Measurements from ENCODE around the gene RNF224.

The RNF224 gene

DNA sequence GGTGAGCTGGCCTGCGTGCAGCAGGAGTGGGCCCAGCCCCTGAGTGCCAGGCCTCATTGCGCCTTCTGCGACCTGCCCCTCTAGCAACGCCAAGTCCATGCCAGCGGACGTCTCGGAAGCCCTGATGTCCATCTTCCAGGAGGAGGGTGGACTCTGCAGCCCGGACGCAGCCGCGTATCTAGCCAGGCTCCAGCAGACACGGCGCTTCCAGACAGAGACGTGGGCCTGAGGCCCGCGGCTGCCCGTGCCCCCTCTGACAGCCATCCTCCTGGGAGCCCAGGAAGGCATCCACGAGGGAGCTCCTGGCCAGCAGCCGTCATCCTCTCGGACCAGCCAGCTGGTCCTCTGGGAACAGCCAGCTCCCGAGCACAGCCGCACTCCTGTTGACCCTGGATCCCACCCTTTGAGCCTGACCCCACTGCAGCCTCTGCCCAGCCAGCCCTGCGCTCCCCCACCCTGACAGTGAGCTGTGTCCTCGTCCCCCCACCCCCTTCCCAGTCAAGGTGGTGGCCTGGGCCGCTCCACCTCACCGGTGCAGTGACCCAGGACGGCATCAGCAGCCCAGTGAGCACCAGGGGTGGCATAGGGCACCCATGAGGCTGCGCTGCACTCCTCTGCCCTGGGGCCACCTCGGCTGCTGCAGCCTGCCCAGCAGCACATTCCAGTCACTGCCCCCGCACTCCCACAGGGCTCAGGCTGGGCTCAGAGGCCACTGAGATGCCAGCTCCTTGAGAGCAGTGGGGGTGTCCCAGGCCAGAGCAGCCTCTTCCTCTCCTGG lies 10.9 kb upstream of the RNF224 start:
- no peak for FAIRE-seq

DNA sequence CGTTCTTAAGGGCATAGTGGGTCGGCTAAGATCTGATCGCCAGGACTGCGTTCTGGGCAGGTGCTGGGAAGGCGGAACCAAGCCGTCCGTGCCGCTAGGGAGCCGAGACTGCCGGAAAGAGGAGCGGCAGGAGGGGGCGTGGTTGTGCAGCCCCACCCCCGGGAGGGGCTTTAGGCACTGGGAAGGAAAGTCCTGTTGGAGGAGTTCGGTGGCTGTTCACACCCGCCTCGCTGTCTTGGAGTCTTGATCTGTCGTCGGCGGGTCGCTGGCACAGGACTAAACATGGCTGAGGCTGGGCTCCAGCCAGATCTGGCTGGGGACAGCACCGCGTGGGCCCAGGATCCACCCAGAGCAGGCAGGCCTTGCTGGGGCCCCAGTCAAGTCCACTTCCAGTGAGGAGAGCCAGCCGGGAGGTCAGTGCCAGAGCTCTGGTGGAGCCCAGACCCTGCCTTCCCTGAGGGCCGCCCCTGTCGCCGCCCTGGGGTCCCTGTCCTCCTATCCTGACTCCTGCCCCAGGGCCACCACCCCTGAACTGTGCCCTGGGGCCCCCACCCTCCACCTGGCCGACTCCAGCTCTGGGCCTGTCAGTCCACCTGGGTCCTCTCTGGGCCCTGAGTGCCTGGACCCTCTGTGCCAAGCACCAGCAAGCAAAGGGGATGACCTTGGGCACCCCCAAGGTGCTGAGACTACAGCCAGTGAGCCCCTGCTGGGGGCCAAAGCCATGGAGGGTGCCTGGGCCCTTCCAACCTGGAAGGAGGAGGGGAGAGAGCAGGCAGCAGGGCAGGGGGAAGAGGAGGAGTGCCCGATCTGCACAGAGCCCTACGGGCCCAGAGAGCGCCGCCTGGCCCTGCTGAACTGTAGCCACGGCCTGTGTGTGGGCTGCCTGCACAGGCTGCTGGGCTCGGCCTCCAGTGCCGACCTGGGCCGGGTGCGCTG lies 9.8 kb upstream of the RNF224 start:
- FAIRE-seq = peak; percentile 87

DNA sequence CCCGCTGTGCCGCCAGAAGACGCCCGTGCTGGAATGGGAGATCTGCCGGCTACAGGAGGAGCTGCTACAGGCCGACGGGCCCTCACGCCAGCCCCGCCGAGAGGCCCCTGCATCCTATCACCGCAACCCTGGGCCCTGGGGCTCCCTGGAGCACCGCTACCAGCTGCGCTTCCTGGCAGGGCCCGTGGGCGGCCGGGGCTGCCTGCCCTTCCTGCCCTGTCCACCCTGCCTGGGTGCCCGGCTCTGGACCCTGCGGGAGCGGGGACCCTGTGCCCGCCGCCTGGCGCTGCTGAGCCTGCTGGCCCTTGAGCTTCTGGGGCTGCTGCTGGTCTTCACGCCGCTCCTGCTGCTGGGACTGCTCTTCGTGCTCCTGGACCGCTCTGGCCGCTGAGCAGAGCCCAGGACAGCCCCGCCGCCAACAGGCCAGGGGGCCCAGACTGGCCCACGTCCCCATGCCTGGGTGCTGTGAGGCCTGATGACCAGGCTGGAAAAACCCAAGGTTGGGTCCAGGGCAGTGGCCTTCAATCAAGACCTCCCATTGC lies 9.0 kb upstream of the RNF224 start:
- FAIRE-seq = no peak

DNA sequence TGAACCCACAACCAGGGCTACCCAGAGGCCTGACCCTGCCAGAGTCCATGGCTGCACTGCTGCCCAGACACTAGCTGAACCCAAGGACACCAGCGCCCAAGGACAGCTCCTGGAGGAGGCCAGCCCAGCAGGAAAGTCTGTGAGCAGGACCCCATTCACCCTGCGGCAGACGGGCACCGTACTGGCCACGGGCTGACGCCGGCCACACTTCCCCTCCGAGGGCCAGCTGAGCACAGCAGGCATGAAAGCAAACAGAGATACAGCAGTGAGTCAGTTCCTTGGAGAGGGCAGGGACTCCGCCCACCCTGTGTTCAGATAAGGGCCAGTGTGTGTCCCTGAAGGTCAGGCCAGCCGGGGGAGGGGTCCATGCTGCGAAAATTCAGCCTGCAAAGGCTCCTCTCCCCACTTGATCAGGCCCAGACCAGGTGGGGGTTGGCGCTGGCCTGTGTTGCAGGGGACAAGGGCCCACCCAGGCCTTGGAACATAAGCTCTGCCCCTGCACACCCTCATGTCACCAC lies 8.5 kb upstream of the RNF224 start:
- FAIRE-seq = no peak

DNA sequence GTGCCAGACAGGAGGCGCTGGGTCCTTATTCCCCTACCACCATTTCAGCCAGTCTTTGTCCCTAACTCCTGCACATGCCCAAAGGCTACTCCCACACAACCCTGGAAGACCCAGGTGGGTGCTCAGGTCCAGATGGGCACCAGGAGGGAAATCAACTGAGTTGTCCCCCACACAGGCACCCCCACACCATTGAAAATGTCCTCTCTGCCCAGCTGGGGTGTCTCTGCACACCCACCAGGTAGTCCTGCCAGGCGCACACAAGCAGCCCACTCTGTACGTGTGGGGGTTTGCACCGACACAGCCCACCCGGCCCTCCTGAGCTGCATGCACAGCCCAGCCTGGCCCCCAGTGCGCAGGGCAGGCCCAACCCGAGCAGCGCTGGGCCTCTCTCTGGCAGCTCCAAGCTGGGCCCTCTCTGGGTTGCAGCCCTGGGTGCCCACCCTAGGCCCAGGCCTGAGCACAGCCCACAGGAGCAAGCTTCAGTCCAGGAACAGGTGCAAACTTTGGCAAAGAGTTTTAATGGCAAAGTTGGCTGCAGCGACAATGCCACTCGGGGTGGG lies 7.5 kb upstream of the RNF224 start:
- no peak for FAIRE-seq

DNA sequence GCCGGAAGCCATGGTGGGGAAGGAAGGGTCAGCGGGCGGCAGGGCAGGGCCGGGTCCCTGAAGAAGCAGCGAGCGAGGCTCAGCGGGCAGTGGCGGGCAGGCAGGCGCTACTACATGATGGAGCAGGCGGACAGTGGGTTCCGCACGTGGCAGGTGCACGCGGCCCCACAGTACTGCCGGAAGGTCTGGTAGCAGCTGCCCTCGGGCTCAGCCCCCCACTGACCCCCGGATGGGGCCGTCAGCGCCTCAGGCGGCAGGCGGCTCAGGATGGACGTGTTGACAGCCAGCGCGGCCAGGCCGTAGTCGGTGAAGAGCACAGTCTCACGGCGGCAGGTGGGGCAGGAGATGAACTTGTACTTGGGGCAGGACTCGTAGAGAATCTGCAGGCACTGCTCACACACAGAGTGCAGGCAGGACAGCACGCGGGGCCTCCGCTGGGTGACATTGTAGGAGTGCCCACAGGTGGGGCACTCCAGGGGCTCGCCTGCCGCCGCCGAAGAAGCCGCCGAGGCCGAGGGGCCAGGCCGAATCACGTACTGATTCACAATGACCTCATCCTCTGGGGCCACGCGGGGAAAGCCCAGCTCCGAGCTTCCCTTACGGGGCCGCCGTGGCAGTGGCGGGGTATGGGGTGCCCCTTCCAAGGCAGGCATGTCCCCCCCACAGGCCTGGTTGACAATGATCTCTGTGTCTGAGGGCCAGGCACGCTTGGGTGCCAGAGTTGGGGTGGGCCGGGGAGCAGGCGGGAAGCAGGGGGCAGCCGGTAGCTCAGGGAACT lies 6.8 kb upstream of the RNF224 start:
- FAIRE-seq = no peak

DNA sequence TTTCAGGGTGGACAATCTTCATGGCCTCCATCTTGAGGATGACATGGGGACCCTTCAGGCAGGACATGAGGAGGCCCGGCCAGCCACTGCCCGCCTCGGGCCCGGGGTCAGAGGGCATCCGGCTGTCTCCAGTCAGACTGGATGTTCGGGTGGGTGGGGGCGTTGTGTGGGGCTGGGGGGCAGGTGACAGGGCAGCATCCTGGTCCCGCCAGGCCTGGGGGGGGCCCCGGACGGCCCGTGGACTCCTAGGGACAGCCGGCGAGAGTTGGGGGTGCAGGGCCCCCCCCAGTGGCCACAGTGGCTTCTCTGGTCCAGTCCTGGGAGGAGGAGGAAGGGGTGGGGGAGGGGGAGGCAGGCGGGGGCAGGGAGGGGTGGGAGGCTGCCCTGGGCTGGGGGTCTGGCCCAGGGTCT lies 6.2 kb upstream of the RNF224 start:
- no peak for FAIRE-seq

DNA sequence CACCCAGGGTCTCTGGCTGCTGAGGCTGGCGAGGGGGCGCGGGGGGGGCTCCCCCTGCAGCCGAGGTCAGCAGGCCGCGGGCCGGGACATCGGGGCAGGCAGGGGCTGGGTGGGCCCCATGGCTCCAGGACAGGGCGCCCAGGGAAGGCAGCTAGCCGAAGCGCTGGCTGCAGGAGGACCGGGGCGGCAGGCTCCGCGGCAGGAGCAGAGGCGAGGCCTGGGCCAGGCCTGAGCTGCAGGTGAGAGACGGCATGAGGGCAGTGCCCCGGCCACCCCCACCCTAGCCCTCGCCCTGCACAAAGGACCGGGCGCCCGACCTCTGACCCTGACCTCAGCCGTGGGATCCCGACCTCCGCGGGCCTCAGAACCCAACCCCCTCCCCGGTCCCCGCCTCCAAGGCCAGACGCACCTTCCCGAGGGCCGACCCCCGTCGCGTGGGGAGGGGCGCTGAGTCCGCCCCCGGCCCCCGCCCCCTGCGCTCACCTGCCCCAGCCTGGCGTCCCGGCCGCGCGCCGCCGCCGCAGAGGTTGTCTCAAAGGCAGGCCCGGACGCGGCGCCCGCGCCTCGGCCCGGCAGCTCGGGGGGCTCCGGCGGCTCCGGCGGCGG lies 5.7 kb upstream of the RNF224 start:
- no peak for FAIRE-seq

DNA sequence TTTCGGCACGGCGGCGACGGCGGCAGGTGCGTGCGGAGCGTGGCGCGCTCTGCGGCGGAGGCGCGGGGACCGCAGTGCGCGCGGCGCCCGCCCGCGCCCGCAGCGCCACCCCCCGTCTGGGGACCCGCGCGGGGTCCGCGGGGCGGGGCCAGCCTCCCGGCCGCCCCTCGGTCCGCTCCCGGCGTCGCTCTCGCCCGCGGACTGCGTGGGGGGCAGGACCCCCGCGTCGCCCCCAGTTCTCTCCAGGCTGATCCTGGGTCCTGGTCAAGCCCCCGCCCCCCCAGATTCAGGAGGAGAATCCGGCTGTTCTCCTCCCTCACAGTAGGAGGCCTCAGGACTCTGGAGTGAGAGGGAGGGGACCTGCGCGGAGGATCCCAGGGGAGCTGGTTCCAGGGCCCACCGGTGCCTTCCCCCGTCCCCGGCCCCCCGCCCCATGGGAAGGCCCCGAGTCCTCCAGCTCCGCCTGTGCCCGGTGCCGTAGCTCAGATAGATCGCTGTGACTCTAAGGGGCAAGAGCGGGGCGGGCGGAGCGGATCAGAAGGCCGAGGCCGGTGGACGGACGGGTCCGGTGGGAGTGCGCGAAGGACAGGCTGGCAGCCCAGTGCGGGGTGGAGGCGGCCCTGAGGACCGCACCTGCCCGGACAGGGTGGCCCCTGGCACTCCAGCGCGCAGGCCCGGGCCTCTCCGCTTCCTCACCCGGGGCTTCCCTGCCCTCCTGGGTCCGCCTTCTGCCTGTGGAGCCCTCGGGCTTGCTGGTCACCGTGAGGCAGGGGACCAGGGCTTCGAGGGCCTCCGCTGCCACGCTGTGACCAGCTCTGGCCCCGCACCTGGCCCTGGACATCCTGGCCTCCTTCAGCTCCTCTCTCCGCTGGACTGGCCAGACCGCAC lies 4.9 kb upstream of the RNF224 start, which contains the start of gene RNF208:
RNF208 (minus strand) TSS at position 51 of the 888 bp plus-strand sequence. CDS start 1,028 bp downstream, outside the sequence.
- FAIRE-seq = no peak

DNA sequence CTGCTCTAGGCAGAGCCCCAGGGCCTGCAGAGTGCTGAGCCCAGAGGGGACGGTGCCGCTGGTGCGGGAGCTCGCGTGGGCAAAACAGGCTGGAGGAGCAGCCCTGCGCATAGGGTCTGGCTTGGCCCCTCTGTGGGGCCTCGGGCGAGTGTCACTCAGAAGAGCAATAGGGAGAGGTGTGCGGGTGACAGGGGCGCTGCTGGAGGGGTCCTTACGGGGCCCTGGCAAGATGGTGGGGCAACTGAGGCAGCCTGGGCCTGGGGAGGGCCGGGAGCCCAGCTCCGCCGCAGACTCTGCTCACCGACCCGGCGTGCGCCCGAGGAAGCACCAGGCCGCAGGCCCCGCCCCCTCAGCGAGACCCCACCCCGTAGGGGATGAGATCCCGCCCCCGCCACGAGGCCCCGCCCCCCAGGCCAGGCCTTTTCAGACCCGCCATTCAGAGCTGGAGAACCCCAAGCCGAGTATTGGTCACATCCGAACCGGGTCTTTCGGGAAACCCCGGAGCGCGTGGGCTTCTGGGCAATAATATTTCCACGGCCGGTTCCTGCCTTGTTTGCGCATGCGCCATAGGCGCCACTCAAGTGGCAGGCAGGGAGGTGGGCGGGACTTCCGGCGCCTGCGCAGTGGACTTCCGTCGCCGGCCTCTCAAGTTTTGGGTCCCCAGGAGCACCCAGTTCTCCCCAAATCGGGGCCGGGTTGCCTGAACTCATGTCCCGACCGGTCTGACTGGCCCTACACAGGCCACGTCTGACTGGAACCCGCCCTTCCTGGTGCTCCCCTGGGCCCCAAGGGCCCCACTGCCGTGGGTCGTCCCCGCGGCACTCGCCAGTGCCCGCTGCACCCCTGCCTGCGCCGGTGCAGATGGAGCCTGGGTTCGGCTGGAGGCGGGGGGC lies 4.0 kb upstream of the RNF224 start:
- peak; percentile 97 for FAIRE-seq

DNA sequence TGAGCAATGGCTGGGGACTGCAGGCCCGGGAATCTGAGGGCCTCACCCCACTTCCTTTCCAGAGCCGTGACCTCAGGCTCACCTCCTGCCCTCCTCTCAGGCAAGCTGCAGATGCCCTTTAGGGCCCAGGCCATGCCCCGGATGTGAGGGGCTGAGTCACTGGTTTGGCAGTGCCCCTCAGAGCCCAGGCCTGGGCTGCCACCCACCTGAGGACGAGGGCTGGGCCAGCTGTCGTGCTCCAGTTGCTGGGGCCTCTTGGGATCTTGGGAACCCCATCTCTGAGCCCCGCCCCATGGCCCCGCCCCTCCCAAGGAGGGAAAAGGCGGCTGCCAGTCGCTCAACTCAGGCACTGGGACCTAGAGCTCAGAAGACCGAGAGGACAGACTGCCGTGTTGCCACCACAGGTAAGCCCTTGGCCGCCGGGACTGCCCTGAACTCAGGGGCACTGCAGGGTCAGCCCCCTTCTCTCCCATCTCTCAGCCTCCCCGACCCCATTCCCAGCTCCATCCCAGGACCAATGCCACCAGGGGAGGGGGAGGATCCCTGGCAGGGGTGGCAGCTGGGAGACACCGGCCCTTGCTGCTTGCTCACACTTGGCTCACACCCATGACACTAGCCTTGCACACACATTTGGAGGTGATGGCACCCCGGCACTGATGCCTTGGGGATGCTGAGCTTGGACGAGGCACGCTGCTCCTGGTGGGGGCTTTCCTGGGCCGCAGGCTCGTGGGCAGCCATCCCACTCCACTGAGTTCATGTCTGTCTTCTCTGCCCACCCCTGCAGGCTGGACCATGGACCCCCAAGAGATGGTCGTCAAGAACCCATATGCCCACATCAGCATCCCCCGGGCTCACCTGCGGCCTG lies 2.2 kb upstream of the RNF224 start, which contains the start of gene CYSRT1:
CYSRT1 (plus strand) TSS at position 345 of the 865 bp plus-strand sequence; CDS start at position 793, 448 bp downstream.
- FAIRE-seq = no peak

DNA sequence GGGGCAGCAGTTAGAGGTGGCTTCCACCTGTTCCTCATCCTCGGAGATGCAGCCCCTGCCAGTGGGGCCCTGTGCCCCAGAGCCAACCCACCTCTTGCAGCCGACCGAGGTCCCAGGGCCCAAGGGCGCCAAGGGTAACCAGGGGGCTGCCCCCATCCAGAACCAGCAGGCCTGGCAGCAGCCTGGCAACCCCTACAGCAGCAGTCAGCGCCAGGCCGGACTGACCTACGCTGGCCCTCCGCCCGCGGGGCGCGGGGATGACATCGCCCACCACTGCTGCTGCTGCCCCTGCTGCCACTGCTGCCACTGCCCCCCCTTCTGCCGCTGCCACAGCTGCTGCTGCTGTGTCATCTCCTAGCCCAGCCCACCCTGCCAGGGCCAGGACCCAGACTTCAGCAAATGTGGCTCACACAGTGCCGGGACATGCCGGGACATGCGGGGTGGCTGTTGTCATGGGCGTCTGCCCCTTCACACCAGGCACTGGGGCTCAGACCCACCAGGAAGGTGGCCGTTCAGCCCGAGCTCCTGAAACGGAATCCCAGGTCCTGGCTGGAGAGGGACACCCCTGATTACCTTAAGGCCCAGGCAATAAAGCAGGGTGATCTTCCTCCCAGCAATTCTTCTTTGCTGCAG lies 1.5 kb upstream of the RNF224 start:
- no peak for FAIRE-seq

DNA sequence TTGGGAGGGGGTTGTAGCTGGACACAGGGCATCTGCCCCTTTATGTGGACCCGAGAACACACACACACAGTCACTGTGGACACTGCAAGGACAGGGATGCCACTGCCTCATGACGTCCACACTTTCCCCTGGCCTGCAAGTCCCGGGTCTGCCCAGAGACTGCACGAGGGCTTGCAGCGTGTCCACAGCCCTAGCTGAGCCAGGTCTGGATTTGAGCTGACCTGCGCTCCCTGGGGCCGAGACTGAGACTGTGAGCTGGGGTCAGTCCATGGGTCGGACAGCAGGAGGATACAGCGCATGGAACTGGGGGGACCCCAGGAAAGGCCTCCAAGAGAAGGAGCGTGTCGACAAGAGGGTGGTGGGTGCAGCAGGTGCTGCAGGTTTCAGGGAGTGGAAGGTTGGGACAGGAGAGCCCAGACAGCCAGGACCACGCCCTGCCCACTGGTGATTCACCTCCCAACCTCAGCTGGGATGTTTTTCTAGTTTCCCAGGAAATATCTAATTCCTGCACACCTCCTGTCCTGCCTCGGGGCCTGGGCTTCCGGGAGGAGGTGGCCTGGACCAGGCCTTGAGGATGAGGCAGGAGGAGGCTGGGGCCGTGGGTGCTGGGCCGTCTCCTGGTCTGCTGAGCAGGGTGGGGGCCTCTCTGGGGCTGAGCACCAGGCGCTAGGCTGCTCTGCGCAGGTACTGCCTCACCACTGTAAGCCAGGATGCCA lies 806 bp upstream of the RNF224 start:
- no peak for FAIRE-seq

DNA sequence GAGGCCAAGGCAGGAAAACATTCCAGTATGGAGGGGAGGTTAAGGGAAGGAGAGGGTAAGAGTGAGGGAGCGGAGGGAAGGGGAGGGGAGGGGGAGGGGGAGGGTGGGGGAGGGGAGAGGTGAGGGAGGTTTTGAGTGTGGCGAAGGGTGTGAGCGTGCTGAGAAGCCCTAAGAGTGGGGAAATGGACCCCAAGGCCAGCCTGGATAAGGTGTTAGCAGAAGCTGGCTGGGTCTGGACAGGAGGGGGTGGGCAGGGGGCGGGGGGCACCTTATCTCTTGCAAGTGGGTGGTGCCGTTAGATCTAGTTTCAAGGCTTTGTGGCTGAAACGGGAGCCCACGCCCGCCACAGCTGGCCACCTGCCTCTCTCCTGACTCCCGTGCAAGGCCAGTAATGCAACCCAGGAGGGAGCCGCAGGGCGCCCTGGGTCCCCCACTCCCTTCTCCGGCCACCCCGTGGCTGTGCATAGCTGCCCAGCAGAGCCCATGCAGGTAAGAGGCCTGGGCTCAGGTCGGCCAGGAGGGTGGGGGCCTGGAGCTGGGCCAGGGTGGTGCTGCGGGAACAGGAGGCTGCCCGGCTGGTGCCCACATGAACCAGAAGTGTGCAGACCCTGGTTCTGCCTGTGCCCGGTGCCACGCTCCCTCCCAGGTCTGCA lies 677 bp downstream of the RNF224 start:
- no peak for FAIRE-seq

DNA sequence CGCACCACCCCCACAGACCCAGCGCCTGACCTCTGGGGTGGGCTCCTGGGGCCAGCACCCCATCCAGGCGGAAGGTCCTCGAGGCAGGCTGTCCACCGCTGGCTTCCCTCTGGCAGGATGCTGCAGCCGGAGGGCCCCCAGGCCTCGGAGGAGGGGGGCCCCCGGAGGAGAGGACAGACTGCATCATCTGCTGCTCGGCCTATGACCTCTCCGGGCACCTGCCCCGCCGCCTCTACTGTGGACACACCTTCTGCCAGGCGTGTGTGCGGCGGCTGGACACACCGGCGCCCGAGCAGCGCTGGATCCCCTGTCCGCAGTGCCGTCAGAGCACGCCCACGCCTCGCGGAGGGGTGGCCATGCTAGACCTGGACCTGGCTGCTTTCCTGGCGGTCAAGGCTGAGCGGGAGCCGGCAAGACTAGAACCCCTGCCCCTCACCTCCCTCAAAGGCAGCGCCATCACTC lies 1.2 kb downstream of the RNF224 start:
- no peak for FAIRE-seq

All from G401.6 (cell line).